ENCODE results near the gene CKB.

DNA sequence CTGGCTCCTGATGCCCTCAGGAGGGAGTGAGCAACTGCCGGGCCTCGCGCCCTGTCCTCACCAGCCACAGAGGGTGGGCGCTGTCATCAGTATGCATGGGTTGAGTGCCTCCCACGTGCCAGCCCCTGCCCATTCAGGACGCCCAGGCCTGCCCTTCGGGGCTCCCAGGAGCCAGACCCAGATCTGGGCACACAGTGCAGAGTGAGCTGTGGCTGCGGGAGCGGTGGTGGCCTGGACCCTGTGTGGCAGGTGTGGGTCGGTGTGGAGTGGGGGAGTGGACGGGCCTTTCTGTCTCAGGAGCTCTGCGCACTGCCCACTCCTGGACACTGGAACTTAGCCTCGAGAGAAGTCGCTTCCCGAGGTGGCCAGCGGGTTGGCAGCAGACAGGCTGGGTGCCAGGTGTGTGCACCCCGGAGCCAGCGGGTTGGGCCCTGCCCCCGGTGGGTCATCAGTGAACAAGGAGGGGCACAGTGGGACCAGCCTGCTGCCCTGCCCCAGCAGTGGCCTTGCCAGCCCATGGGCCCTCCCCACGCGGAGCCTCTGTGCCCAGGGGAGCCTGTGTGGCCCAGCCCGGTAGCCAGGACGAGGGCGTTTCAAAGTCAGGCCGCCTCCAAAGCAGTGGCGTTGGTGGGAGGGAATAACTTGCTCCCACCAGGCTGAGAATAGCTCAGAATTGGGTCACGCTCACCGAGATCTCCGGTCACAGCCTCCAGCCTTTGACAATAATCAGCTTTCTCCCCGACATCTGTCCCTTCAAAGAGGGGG, 15.8 kb upstream of the CKB start:
- TF ChIP-seq, protein P1, sequence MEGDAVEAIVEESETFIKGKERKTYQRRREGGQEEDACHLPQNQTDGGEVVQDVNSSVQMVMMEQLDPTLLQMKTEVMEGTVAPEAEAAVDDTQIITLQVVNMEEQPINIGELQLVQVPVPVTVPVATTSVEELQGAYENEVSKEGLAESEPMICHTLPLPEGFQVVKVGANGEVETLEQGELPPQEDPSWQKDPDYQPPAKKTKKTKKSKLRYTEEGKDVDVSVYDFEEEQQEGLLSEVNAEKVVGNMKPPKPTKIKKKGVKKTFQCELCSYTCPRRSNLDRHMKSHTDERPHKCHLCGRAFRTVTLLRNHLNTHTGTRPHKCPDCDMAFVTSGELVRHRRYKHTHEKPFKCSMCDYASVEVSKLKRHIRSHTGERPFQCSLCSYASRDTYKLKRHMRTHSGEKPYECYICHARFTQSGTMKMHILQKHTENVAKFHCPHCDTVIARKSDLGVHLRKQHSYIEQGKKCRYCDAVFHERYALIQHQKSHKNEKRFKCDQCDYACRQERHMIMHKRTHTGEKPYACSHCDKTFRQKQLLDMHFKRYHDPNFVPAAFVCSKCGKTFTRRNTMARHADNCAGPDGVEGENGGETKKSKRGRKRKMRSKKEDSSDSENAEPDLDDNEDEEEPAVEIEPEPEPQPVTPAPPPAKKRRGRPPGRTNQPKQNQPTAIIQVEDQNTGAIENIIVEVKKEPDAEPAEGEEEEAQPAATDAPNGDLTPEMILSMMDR (IDR thresholded peaks at IDR 0.05): no peak
- TF ChIP-seq POLR2A (IDR thresholded peaks at IDR 0.05): no peak
- no peak for TF ChIP-seq EP300 (IDR thresholded peaks at IDR 0.05)
